ENCODE measurements around the gene NCK1.
"Not testable (repeated sequence)": the region's sequence is repeated elsewhere in the genome, so short reads cannot be mapped to it uniquely, and the experiment has no call there.

The NCK1 gene

DNA sequence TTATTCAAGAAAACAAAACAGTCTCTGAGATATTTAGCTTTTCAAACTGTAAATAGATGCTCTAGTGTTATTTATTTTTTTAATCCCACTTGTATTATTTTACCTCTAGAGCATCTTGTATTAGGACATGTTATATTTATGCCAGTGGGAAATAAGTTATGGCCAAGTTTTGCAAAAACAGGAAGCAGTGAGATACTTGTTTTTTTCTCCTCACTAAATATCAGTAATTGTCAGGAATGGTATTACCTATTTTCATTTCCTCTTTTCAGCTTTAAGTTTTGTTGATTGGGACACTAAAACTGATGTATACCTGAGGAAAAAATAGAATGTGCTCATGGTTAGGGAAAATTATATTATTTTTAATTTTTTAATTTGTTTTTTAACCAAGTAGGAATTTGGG, 87.1 kb downstream of the NCK1 start:
- no peak for DNase-seq (ENCODE audit: low read depth)

DNA sequence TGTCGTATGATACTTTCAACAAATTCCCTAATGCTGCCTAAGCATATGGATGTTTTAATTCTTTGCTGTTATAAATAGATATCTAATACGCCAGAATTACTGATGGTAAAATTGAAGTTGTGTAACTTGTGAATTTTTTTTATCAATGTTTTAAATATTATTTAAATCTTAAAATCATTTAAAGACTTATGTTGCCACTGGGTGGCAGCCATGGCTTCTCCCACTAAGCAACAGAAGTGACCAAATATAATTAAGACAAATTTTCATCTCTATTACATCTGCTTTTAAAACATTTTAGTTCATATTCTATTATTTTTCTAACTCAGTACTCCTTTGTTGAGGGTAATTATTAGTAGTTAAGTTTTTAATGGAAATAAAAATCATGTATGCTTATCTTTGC, 87.7 kb downstream of the NCK1 start:
- DNase-seq (ENCODE audit: low read depth) = no peak

- no peak for DNase-seq (ENCODE audit: low read depth)
Measured at GRCh38 chr3:136950623-136951022, 88.6 kb downstream of the NCK1 start.

GRCh38 chr3:136952292-136952691, 90.3 kb downstream of the NCK1 start:
- DNase-seq (ENCODE audit: low read depth) = no peak

GRCh38 chr3:136954251-136954650, 92.2 kb downstream of the NCK1 start:
- no peak for DNase-seq (ENCODE audit: low read depth)

GRCh38 chr3:136954980-136955780, 93.2 kb downstream of the NCK1 start:
- no peak for DNase-seq (ENCODE audit: low read depth)

DNA sequence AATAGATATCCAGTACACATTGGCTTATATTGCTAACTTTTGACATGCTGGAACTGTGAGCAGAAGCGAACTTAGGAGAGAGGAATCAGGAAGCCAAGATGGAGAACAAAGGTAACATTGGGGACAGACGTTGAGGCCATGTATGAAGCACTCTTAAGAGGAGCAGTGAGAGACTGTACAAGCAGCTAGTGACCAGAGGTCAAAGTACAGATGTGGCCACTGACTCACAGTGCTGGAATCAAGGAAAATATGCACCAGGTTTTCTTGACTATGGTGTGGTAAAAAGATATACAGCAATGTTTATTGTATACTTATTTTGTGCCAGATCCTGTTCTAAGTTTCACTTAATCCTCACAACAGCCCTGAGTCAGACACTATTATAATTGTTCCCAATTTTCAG, 93.8 kb downstream of the NCK1 start:
- peak; percentile 86 for DNase-seq (ENCODE audit: low read depth)

DNA sequence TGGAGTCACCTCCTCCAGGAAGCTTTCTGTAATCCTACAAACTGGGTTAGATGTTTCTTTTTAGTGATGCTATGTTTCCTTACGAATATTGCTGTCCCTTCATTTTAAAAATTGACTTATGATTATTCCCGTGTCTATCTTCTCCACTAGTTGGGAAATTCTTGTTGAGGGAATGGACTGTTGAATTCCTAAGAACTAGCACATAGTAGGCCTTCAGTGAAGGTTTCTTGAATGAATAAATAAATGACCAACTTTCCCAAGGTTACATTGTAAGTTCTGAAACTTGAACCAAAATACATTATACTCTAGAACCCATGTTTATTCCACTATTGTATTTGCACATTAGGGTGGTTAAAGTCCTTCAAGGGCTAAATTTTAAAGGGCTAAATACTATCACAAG, 95.0 kb downstream of the NCK1 start:
- no peak for DNase-seq (ENCODE audit: low read depth)

DNA sequence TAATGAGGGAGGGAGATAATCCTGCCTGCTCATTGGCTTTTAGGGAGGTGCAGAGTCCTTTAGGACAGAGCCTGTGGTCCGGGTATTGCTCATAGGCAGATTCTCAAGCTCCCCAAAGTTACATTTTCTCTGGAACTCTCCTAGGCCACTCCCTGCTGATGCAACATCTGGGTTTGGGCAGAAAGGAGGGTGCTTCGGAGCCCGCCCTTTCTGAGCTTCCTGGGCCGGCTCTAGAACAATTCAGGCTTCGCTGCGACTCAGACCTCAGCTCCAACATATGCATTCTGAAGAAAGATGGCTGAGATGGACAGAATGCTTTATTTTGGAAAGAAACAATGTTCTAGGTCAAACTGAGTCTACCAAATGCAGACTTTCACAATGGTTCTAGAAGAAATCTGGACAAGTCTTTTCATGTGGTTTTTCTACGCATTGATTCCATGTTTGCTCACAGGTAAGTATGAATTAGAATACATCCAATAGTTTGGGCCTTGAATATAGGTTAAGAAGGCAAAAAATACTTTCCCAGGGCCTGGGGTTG, 95.8 kb downstream of the NCK1 start, which contains the start of gene IL20RB:
Gene IL20RB (plus strand): TSS at position 233 of the 538 bp plus-strand sequence. CDS start 131 bp downstream, at position 364.
- no peak for DNase-seq (ENCODE audit: low read depth)

DNA sequence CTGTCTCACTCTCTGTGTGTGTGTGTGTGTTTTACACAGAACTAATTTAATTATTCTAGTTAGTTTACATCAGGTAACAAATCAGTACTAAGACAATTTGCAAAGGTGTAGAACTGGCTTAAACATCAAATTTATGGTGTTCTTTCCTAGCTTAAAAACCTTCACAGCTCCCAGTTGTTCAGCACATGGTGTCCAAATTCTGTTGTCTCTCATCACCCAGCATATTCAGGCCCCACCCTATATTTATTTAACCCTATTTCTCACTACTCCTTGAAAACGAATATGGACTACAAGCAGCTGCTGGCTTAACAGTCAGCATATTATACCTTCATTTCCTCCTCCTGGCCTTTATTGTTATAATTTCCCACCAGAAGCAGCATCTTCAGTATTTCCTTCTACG, 96.9 kb downstream of the NCK1 start:
- no peak for DNase-seq (ENCODE audit: low read depth)

DNA sequence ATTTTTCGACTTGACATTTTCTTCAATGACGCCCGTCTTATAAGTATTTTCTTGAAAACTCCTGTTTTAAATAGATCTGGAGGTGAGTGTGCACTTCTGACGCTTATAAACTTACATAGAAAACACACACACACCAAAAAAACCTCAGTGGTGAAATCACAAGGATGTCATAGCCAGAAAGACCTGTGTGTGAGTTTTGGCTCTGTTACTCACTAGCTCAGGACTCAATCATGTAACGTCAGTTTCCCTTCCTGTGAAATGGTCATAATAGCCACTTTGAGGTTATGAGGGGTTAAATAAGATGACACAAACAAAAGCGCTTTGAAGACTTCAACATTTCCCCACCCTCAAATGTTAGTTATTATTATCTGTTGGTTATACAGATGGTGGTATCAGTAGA, 97.6 kb downstream of the NCK1 start:
- no peak for DNase-seq (ENCODE audit: low read depth)

DNA sequence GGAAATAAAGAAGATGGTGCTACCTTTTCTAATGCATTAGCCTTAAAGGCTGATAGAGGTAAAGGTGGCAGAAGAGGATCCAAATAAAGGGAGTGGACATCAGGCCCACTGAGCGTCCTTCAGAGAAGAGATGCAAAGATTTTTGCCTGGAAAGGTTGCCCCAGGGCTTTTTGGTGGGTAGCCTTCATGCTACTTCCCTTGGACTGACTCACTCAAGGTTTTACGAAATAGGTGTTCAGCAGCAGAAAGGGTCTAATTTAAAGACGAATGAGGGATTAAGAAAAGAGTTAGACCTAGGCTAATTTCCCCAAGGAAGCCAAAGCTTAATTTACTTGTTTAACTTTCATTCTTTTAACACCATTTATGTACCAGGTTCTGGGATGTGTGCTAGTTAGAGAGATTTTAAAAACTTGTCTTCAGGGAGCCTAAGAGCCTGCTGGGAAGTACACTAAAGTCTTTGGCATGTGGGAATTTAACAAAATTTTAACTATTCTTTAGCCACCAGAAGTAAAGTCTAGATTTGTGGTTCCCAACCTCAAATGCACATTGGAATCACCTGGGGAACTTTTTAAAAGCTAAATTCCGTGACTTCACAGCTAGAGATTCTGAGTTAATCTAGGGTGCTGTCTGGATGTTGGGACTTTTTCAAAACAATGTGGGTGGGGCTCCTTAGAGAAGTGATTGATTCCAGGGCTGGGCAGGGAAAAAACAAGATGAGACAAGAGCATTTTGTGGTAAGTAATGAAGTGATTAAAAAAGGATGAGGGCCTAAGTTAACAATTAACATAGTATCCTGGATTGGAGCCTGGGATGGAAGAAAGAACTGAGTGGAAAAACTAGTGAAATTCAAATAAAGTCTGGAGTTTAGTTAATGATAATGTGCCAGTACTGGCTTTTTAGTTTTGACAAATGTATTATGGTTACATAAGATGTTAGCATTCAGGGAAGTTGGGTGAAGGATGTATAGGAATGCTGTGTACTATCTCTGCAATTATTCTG, 99.1 kb downstream of the NCK1 start:
- DNase-seq (ENCODE audit: low read depth) = no peak

DNA sequence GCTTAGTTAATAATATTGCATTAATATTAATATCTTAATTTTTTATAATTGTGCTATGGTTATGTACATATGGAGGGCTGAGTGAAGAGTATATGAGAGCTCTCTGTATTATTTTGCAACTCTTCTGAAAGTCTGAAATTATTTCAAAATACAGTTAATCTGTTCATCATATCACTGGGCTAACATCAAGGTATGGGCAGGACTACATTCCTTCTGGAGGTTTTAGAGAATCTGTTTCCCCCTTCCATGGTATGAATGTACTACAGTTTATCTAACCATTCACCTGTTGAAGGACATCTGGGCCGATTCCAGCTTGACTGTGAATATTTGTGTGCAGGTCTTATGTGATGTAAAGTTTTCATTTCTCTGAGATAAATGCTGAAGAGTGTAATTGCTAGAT, 100.9 kb downstream of the NCK1 start:
- DNase-seq (ENCODE audit: low read depth) = no peak

- DNase-seq (ENCODE audit: low read depth) = not testable (repeated sequence)
Measured at GRCh38 chr3:136969539-136969938, 107.5 kb downstream of the NCK1 start.

DNA sequence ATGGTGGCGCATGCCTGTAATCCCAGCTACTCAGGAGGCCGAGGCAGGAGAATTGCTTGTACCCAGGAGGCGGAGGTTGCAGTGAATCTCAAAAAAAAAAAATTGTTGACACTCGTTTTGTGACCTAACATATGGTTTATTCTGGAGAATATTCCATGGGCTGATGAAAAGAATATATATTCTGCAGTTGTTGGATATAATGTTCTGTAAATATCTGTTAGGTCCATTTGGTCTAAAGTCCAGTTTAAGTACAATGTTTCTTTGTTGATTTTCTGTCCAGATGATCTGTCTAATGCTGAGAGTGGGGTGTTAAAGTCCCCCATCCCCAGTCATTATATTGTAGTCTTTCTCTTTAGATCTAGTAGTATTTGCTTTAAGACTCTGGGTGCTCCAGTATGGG, 111.3 kb downstream of the NCK1 start:
- no peak for DNase-seq (ENCODE audit: low read depth)

DNA sequence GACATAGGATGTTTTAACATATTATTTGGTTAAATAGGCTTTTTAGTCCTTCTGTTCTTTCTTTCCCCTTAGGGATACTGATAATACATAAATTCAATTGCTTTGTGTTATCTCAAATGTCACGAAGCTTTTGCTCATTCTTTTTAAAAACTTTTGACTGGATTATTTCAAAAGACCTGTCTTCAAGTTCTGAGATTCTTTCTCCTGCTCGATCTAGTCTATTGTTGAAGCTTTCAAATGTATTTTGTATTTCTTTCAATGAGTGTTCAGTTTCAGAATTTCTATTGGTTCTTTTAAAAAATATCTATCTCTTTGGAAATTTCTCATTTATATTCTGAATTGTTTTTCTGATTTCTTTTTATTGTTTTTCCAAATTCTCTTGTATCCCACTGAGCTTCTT, 112.7 kb downstream of the NCK1 start:
- DNase-seq (ENCODE audit: low read depth) = no peak

DNA sequence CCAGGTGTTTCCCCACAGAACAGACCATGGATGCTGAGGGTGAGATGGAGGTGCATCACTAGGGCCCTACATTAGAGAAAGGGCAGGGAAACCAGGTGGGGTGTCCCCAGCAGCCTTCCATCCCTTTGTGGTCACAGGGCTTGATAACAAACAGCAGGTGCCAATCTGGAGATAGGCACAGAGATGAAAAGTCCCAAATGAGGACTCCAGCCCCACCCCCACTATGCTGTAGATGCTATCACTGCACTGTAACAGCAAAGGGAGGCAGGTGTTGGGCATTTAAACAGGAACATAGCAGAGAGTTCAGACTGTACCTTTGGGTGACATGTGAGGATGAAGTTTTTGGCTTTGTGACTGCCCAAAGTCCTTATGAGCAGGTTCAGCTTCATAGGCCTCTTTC, 117.2 kb downstream of the NCK1 start:
- no peak for DNase-seq (ENCODE audit: low read depth)

GRCh38 chr3:136979684-136980083, 117.7 kb downstream of the NCK1 start:
- no peak for DNase-seq (ENCODE audit: low read depth)

DNA sequence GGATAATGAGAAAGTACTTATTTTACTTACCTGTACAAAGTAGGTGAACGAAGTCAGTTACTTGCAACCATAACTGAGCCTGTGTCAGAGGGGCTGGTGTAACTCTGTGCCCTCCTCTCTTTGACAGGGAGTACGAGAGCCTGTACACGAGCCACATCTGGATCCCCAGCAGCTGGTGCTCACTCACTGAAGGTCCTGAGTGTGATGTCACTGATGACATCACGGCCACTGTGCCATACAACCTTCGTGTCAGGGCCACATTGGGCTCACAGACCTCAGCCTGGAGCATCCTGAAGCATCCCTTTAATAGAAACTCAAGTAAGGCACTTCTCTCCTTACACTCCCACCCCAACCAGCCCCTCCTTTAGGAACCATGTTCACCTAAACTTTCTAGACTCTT, 120.0 kb downstream of the NCK1 start:
- DNase-seq (ENCODE audit: low read depth) = no peak

DNA sequence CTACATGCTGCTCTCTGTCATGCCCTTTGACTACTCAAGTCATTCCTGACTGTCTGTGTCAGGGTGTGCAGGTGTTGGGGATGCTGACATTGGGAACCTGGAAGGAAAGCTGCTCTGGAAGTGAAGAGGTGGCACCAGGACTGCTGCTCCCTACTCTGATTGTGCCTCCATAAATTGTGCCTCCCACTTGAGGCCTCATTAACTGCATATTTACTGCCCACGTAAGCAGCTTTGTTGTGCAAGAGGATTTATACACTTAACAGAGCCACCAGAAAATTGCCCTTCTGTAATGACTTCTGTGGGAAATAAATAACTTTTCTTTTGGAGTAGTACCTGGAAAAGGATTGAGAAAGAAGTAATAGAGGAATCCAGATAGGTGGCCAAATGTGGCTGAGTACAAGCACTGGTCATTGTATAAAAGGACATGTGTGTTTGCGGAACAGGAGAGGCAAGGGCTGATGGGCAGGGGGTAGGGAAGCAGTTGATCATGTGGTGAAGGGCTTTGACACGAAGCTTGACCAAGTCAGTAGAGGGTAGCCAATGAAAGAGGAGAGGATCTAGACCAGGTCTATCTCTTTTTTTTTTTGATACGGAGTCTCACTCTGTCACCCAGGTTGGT, 120.6 kb downstream of the NCK1 start:
- DNase-seq (ENCODE audit: low read depth) = no peak

GRCh38 chr3:136984837-136985236, 122.8 kb downstream of the NCK1 start:
- DNase-seq (ENCODE audit: low read depth) = no peak

- DNase-seq (ENCODE audit: low read depth) = not testable (repeated sequence)
Measured at GRCh38 chr3:136987398-136987980, 125.5 kb downstream of the NCK1 start.
